Adrenal gland (tissue), 12 donors: ENCODE data around the gene MAP4. TPM values are rescaled to one million over a fixed set of nuclear protein-coding genes. Genes with fewer than 3 reads are reported as not detected.

ENCODE experiments used
- DNase-seq, 7 donors: peaks; one replicate each; pipeline ENCODE4 v3.0.0-alpha.2; 2019 to 2020
- H3K27ac ChIP-seq, 5 donors: fragments of 200-600 bp; sonication (generic) in 4 of 5; 1 replicate in 3 of 5; 2 replicates in 2 of 5; pipeline versions ENCODE4 v1.5.1 to v1.8.0; 2016 to 2020; ENCODE audit warnings: mild to moderate bottlenecking in 1 of 5
- H3K27me3 ChIP-seq: fragments of 200-600 bp; 2 replicates; pipeline ENCODE4 v1.8.0; 2021
- H3K36me3 ChIP-seq, 2 donors: fragments of 200-600 bp; replicated peaks in 1 of 2; 1 replicate in 1 of 2; 2 replicates in 1 of 2; pipeline versions ENCODE4 v1.5.1 to v1.8.0; 2018 to 2022
- H3K4me1 ChIP-seq, 2 donors: fragments of 200-600 bp; replicated peaks in 1 of 2; 1 replicate in 1 of 2; 2 replicates in 1 of 2; pipeline versions ENCODE4 v1.5.1 to v1.8.0; 2018 to 2021
- H3K4me3 ChIP-seq, 4 donors: fragments of 200-600 bp; sonication (generic) in 3 of 4; one replicate each; pipeline ENCODE4 v1.5.1; 2016 to 2018
- H3K9me3 ChIP-seq, 3 donors: fragments of 200-600 bp; sonication (generic) in 1 of 3; replicated peaks in 1 of 3; 1 replicate in 2 of 3; 2 replicates in 1 of 3; pipeline versions ENCODE4 v1.5.1 to v1.8.0; 2016 to 2021
- POLR2A ChIP-seq, 2 donors: fragments of 450-650 bp; IDR thresholded peaks; one replicate each; pipeline ENCODE4 v1.6.1; 2017; ENCODE audit warnings: antibody characterized with exemption in 2 of 2, mild to moderate bottlenecking in 2 of 2, moderate library complexity in 1 of 2
- WGBS, 4 donors: extraction: QIAGEN DNeasy Blood & Tissue Kit in 2 of 4; methylation state at CpG; one replicate each; pipeline versions ENCODE4 v1.1.5 to v1.1.7; 2013 to 2017; 5-methylcytosine and 5-hydroxymethylcytosine counted together
- intact Hi-C, 2 donors: fragments of 100-400 bp; cut with DNase I; formaldehyde crosslinking; loops; one replicate each; pipeline versions ENCODE4 v1.14.1 to v1.15.0; 2022 to 2023
- polyA plus RNA-seq, 3 donors: library from polyadenylated mRNA; stranded (reverse); fragments of 200-250 nt in 2 of 3; fragments of 350-450 nt in 1 of 3; fragmentation: Illumina TruSeq in 1 of 3; extraction: RNeasy Lipid Tissue Mini Kit (QIAGEN cat#74804) in 1 of 3; gene quantifications; one replicate each; pipeline ENCODE4 v1.2.3, GENCODE V29; 2013 to 2014
- total RNA-seq, 9 donors: library from RNA; depleted of rRNA in 4 of 9; stranded (reverse); fragments of >200 nt in 4 of 9; fragments of 120-200 nt in 1 of 9; fragmentation: NEBNext Ultra II Directional in 1 of 9; extraction: Animal tissue kit (Norgen Biotek cat#: 25700) in 1 of 9; gene quantifications; one replicate each; pipeline versions ENCODE4 v1.1.0 to v1.2.4, GENCODE V29; 2013 to 2023
- TF ChIP-seq, protein P1 (sequence below), 6 experiments: fragments of 450-650 bp in 4 of 6; fragments of 200-600 bp in 2 of 6; sonication (generic) in 1 of 6; IDR thresholded peaks; 1 replicate in 5 of 6; 2 replicates in 1 of 6; pipeline versions ENCODE4 v1.5.1 to v1.8.0; 2016 to 2021; ENCODE audit warnings: antibody characterized with exemption in 6 of 6, mild to moderate bottlenecking in 2 of 6, moderate library complexity in 1 of 6
- donor health status: healthy with polysubstance abuse.
- donor health status: Bipolar disorder and iron deficiency.
- donor health status: DM: yes; HTN: yes; CAD: no.
- donor health status: DM: no; HTN: no; CAD: no.
- donor health status: DM: no; HTN: no; CAD: no.
- donor health status: DM: yes; HTN: yes; CAD: no.

Gene MAP4
- total and polyA plus RNA-seq, 12 donors, result 34.3 to 152 (median 75.7) TPM

DNA sequence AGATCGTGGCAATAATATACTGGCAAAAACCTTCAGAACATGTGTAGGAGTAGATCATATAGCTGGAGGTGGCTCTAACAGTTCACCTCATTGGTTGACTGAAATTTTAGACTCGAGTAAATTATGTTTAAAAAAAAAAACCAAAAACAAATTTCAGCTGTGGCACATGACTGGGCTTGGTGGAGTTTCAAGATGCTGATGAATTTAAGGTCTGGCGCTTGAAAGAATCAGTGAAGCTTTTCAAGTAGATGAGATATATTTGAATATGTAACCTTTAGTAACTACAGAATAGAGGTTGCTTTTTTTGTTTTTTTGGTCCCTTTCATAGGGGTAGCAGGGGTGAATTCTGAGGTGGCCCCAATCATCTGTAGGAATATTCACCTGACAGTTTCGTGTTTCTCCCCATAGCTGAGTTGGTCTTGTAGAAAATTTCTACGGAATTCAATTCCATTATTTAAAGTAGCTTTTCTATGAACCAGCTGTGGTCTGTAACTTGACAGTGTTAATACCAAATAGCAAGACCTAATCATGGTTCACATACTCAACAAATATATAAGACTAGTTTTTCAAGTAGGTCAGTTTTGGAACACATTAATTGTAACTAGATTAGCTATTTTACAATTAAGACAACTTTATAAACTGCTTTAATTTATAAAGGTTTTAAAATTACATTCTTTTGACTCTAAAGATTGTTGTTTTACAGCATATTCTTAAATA is 65.6 kb downstream of the MAP4 start:
- TF ChIP-seq, protein P1, sequence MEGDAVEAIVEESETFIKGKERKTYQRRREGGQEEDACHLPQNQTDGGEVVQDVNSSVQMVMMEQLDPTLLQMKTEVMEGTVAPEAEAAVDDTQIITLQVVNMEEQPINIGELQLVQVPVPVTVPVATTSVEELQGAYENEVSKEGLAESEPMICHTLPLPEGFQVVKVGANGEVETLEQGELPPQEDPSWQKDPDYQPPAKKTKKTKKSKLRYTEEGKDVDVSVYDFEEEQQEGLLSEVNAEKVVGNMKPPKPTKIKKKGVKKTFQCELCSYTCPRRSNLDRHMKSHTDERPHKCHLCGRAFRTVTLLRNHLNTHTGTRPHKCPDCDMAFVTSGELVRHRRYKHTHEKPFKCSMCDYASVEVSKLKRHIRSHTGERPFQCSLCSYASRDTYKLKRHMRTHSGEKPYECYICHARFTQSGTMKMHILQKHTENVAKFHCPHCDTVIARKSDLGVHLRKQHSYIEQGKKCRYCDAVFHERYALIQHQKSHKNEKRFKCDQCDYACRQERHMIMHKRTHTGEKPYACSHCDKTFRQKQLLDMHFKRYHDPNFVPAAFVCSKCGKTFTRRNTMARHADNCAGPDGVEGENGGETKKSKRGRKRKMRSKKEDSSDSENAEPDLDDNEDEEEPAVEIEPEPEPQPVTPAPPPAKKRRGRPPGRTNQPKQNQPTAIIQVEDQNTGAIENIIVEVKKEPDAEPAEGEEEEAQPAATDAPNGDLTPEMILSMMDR (IDR thresholded peaks at IDR 0.05), result no peak
- H3K4me1 ChIP-seq, result peaks cover 0 to 8% of the 10 kb centered on the region in 2 donors
- H3K27ac ChIP-seq, result no peak overlapping the region
- H3K4me3 ChIP-seq, result no peak overlapping the region
- H3K27me3 ChIP-seq, result no peaks in the 10 kb centered on the region
- H3K9me3 ChIP-seq, result no peaks in the 10 kb centered on the region
- no peaks in the 10 kb centered on the region for H3K36me3 ChIP-seq
- DNase-seq, result no peak
- intact Hi-C loops, result no loop called here
- WGBS, 4 donors, result 85 to 91% (median 90%) methylated on average over 5 of the region's 5 CpGs

DNA sequence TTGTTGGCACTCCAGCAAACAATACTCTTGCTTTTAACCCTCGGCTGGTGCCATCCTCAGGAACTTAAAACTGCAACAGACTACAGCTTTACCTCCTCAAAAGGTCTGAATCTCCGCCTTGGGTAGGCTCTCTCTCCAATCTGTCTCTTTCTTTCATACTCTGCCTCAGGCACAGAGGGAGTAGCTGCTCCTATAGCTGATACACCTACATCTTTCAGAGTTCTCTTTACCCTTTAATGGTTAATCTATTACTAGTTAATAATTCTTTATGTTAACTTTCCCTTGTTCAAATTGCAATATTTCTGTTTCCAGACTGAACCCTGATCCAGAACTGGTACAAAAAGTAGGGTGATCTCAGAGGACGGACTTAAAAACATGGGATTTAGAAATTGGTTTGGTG is 66.2 kb downstream of the MAP4 start:
- Histone ChIP-seq H3K36me3 (no peaks in the 10 kb centered on the region), H3K9me3 (no peaks in the 10 kb centered on the region), H3K4me3 (no peak overlapping the region), H3K27ac (no peak overlapping the region), H3K4me1 (peaks cover 0 to 7% of the 10 kb centered on the region in 2 donors), H3K27me3 (no peaks in the 10 kb centered on the region)
- intact Hi-C loops, result no loop called here
- DNase-seq, result no peak
- 95 to 100% (median 95%) methylated on average over 3 of the region's 3 CpGs for WGBS, 4 donors
- no peak for TF ChIP-seq POLR2A (IDR thresholded peaks at IDR 0.05)

DNA sequence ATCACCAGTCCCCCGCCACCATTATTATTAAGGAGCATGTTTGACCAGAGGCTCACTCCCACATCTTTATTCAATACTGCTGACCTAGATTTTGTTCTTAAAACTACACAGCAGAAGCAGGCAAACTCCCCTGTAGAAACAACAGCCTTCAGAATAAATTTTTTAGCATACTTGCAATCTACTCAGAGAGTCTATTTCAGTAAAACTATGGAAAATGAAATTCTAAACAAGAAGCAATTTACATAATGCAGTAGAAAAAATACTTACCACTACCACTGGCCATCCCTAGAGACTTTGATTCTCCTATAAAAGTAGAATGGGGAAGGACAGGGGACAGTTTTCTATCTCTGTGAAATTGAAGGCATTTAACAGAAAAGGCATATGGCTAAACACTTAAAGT is 76.0 kb downstream of the MAP4 start:
- H3K9me3 ChIP-seq, result no peaks in the 10 kb centered on the region
- no peak overlapping the region for H3K4me3 ChIP-seq
- H3K27ac ChIP-seq, result no peak overlapping the region
- H3K27me3 ChIP-seq, result no peaks in the 10 kb centered on the region
- intact Hi-C loops, result no loop called here
- no peak for DNase-seq
- 94 to 100% (median 97%) methylated on average over 1 of the region's 1 CpG for WGBS, 4 donors
- H3K36me3 ChIP-seq, result no peaks in the 10 kb centered on the region
- no peak for TF ChIP-seq POLR2A (IDR thresholded peaks at IDR 0.05)
- TF ChIP-seq, protein P1 (IDR thresholded peaks at IDR 0.05), result no peak
- H3K4me1 ChIP-seq, result no peaks in the 10 kb centered on the region

DNA sequence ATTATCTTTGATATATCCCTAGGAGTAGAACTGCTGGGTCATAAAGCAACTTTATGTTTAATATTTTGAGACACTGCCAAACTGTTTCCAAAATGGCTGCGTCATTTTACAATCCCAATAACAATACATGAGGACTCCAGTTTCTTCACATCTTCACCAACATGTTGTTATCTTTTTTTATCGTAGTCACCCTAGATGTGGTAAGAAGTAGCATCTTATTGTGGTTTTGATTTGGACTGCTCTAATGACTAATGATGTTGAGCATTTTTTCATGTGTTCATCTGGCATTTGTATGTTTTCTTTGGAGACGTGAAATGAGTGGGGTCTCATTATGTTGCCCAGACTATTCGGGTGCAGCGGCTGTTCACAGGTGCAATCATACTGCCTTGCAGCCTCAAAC is 83.8 kb downstream of the MAP4 start:
- Histone ChIP-seq H3K27ac (no peak overlapping the region), H3K4me1 (no peaks in the 10 kb centered on the region), H3K4me3 (no peak overlapping the region), H3K9me3 (no peaks in the 10 kb centered on the region), H3K36me3 (peaks cover 0 to 7% of the 10 kb centered on the region in 2 donors), H3K27me3 (no peaks in the 10 kb centered on the region)
- no peak for TF ChIP-seq POLR2A (IDR thresholded peaks at IDR 0.05)
- TF ChIP-seq, protein P1 (IDR thresholded peaks at IDR 0.05), result no peak
- no peak for DNase-seq
- WGBS, 4 donors, result 90 to 96% (median 94%) methylated on average over 5 of the region's 5 CpGs
- intact Hi-C loops, result no loop called here

DNA sequence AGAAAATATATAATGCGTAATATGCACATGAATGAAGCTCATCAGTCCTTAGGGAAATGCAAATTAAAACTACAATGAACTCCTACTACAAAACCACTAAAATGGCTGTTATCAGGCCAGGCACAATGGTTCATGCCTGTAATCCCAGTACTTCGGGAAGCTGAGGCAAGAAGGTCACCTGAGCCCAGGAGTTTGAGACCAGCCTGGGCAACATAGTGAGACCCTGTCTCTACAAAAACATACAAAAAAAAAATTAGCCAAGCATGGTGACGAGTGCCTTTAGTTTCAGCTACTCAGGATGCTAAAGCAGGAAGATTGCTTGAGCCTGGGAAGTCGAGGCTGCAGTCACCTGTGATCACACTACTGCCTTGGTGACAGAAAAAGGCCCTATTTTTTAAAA is 85.2 kb downstream of the MAP4 start:
- H3K27ac ChIP-seq, result no peak overlapping the region
- H3K27me3 ChIP-seq, result no peaks in the 10 kb centered on the region
- no peaks in the 10 kb centered on the region for H3K9me3 ChIP-seq
- H3K4me3 ChIP-seq, result no peak overlapping the region
- 90 to 98% (median 95%) methylated on average over 4 of the region's 4 CpGs for WGBS, 4 donors
- DNase-seq, result no peak
- intact Hi-C loops, result no loop called here
- peaks cover 0 to 18% of the 10 kb centered on the region in 2 donors for H3K36me3 ChIP-seq
- TF ChIP-seq POLR2A (IDR thresholded peaks at IDR 0.05), result no peak
- TF ChIP-seq, protein P1 (IDR thresholded peaks at IDR 0.05), result no peak
- no peaks in the 10 kb centered on the region for H3K4me1 ChIP-seq
